HCEC 1CT (cell line): ENCODE data around the gene LRP1B.
A peak's percentile ranks its signal among the peaks of the same experiment; 100 is the strongest.

ENCODE experiments used
- DNase-seq: peaks from one replicate; pipeline ENCODE4 v3.0.0-alpha.2; 2017

LRP1B gene

GRCh38 chr2:141068053-141068682 lies 1062.6 kb downstream of the LRP1B start:
- no peak for DNase-seq

DNA sequence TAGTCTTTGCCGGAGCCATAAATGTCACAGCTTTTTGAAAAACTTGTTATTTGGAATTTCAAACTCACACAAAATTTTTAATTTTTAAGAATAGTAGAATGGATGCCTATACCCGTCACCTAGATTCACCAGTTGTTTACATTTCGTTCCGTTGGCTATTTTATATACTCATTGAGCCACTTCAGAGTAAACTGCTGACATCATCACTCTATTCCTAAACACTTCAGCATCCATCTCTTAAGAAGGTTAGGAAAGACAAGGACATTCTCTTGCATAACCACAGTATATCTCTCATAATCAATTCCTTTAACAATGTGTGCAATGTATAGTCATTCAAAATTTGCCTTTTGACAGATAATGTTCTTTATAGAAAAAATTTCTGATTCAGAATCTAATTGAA lies 1065.8 kb downstream of the LRP1B start:
- DNase-seq: no peak

DNA sequence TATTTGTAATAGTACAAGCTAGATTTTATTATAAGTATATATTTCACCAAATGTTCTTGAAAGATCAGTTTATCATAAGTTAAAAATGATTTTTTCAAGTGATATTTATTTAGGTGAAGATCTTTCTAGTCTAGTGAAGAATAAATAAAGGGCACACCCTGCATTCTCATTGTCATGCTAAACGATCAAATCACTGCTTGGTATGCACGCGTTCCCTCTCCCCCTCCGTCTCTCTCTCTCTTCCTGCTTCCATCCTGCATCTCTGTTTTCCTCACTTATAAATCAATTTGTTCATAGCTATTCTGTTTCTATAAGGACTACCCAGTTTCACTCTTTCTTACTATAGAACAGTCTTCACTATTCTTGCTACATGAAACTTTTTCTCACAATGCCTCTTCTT lies 1067.4 kb downstream of the LRP1B start:
- DNase-seq: no peak

DNA sequence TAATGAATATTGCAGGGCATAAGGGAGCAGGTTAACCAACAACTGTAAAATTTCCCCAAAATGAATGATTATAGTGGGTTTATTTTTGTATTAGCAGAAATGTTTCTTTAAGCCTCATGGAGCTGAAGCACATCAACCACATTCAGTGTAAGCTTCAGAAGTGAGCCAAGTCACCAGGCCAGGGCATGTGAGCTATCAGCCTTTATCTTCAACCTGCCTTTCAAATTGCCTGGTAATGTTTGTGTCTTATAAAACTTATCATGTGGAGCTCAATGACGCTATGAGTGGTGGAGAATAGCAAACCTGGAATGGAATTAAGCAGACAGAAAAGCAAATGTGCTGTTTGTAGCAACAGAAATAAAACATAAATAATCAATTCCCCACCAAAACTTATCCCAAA lies 1068.4 kb downstream of the LRP1B start:
- no peak for DNase-seq

GRCh38 chr2:141062031-141062430 lies 1068.8 kb downstream of the LRP1B start:
- no peak for DNase-seq

DNA sequence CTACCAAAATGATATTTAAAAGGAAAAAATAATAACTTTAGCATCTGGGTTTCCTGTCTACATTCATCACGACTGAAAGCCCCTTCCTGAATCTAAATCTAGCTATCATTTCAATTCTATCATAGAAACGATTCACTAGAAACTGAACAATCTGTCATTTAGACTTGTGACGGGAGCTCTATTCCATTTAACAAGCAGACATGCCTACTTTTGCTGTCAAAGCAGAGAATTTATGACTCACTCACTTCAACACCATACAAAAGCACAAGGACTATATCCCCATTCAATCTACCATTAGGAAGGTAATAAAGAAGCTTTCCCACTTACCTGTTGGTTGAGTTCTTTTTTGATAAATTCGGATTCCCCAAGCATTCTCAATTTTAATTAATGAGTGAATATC lies 1072.3 kb downstream of the LRP1B start:
- DNase-seq: no peak

DNA sequence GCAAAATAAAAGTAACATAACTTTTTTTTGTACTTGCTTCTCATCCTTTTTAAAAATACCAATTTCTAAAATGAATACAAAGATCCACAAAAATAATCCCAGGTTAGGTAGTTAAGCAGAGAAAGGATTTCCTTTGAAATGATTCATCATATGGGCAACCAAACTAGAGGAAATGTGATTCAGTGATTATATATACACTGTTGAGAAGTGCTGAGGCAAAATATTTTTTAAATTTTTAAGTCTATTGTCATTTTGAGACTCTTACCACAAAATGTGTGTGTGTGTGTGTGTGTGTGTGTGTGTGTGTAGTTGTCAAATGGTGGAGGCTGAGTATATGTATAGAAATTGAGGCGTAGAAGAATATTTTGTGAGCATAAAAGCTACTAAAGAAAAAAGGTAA lies 1075.3 kb downstream of the LRP1B start:
- peak; percentile 91 for DNase-seq

GRCh38 chr2:141048951-141049350 lies 1081.9 kb downstream of the LRP1B start:
- no peak for DNase-seq

GRCh38 chr2:141041281-141041680 lies 1089.5 kb downstream of the LRP1B start:
- DNase-seq: peak; percentile 50

- DNase-seq: no peak
Measured at GRCh38 chr2:141038341-141038740, 1092.5 kb downstream of the LRP1B start.

GRCh38 chr2:141037361-141037760 lies 1093.5 kb downstream of the LRP1B start:
- no peak for DNase-seq

DNA sequence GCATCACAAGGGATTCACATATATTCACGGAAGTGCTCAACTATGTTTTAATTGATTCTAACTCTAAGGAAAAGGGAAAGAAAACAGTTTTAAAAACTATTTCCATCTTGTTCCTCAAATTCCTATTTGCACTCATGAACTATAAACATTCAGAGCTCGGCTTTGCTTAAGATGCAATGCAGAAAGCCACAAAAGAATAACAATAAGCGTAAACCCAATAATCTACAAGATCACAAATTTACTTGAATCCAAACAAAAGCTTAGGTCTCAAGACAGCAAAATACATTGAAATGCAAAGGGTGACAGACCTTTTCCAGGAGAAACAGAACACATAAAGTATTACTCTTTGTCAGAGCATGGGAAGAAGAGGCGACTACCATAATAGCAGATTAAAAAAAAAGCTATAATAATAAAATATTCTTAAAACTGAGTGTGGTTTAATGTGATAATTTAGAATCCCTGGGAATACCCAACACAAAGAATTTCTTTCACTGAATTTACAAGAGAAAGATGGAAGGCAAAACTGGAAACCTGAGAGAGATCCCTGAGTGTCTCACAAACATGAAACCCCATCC lies 1094.9 kb downstream of the LRP1B start:
- DNase-seq: no peak

- no peak for DNase-seq
Measured at GRCh38 chr2:141029428-141030078, 1101.3 kb downstream of the LRP1B start.

GRCh38 chr2:141027221-141027620 lies 1103.6 kb downstream of the LRP1B start:
- no peak for DNase-seq

DNA sequence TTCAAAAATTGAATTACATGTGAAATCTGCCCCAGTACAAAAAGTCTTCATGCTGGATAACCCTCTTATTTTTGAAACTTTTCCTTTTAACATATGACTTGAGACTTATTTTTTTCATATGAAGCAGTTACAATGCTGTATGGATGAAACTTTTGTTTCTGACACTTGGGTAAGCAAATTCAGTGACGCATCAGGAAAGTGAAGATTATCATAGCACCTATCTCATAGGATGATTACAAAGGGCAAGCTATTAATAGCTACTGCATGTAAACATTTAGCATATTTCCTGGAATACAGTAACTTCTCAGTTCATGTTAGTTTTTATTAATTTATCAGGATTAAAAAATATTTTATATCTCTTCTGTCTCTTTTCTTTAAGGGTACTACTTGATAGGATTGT lies 1109.2 kb downstream of the LRP1B start:
- peak; percentile 79 for DNase-seq

DNA sequence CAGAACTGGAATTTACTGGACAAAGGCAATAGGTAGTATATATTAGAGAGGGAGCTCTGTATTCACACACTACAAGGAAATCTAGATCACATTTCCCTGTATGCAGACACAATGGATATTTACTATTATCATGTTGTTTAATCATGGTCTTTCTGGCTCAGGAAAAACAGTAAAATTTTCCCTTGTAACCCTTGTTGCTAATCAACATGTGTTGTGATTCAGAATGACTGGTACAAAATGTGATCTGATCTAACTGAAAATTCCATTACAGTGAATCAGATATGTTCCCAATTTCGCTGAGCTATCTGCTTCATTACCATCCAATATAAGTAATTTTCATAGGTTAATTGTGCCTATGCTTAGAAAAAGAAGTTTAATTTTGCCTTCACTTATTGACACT lies 1109.7 kb downstream of the LRP1B start:
- DNase-seq: peak; percentile 92

DNA sequence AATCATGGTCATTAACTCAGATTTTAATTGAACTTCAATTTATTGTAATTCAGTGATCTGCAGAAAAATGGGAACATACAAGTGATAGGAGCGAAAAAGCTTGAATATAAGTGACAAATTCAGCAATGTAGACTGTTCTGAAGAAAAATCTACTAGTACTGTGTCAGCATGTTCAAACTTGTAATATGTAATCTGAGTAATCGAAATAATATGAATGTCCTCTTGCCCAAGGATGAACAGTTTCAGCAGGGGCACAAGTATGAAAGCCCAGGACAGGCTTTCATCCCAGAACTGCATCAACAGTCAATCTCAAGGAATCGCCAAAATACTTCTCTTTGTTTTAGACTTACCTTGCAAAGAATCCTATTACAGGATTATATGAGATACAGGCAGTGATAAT lies 1110.5 kb downstream of the LRP1B start:
- DNase-seq: peak; percentile 54

GRCh38 chr2:141015341-141016047 lies 1115.3 kb downstream of the LRP1B start:
- no peak for DNase-seq

- no peak for DNase-seq
Measured at GRCh38 chr2:141003967-141004657, 1126.7 kb downstream of the LRP1B start.

DNA sequence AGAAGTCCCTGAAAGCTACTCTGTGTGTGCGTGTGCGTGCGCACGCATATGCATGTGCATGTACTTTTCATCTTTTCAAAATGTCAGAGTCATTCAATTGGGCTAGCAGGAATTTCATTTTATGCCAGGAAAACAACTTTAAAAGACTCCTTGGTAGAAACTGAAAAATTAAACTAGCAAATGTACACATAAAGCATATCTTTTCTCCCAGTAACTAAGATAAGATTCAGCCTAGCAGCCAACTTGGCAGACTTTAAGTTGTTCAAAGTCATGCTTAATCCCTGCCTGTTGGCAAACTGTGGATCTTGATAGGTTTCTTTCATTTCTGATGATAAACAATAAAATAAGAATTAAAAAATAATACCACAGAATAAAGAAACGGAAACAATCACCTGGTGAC lies 1129.1 kb downstream of the LRP1B start:
- DNase-seq: no peak

DNA sequence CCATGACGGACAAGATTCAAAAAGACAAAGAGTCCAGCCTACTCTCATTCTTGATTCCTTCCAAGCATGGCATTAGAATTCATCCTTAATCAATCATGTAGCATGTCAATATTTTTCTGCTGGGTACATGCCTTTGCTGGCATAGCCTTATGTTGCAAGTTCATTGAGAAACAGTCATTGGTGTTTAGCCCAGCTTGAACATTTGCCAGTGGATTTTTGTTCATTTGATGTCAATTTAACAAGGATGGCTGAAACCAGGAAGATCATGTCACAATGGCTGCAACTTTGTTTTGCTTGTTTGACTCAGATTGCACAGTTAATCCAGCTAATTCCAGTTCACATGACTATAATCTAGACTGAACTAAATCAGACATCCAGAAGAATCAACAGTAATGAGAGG lies 1132.2 kb downstream of the LRP1B start:
- no peak for DNase-seq

DNA sequence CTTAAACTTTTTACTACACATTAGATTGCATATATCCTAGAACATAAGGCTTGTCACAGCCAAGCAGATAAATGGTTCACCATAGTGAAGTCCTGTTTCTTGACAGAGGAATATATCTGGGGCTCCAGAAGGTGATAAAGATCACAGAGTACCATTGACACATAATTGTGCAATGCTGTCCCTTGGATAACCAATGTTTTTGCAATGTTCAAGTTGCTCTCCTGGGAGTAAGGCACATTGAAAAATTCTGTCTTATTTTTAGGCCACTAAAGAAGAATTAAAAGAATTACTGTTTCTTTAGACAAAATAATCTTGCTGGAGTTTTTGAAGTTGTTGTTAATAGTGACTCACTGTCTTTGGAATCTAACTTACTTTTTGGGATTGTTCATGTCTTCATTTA lies 1132.8 kb downstream of the LRP1B start:
- DNase-seq: peak; percentile 15

GRCh38 chr2:140994856-140995255 lies 1136.0 kb downstream of the LRP1B start:
- no peak for DNase-seq
